Measurements from ENCODE around the gene ATRNL1. TPM values are rescaled to one million over a fixed set of nuclear protein-coding genes. Genes with fewer than 3 reads are reported as not detected.

The ATRNL1 gene
- total and polyA plus RNA-seq, 4 donors, result 0.40 to 26.9 (median 5.3) TPM

DNA sequence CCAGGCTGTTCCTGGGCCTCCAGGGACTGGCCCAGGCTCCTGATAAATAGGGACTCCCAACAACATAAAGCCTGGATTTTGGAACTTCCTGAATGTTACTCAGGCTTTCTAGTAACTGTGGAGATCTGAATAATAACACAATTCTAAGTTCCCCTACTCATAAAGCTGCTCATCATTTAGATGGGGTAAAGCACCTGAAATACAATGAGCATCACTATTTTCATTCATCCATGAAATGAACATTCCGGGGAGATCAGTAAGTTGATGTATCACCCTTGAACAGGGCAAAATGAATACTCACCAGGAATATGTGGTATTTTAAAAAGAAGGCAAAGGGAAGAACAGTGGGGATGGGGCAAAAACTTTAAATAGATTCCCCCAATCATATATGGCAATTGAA lies 48.3 kb upstream of the ATRNL1 start:
- no peak for DNase-seq (ENCODE audit: low spot score)
- no peak overlapping the region for H3K4me3 ChIP-seq (ENCODE audit: low read depth in 1 of 3, low read length in 3 of 3)
- no peaks in the 10 kb centered on the region for H3K36me3 ChIP-seq (ENCODE audit: control insufficient read depth in 4 of 4, insufficient read depth in 3 of 4, low read depth in 1 of 4, low read length in 3 of 4)
- 95% methylated on average over 1 of the region's 1 CpG for WGBS
- H3K9ac ChIP-seq (ENCODE audit: low read depth in 1 of 2, low read length in 2 of 2), result no peak overlapping the region
- H3K4me1 ChIP-seq (ENCODE audit: control insufficient read depth in 4 of 4, insufficient read depth in 4 of 4, low read length in 3 of 4), result no peaks in the 10 kb centered on the region
- no peaks in the 10 kb centered on the region for H3K9me3 ChIP-seq (ENCODE audit: control insufficient read depth in 4 of 4, low read length in 3 of 4)
- H3K27ac ChIP-seq (ENCODE audit: low read depth in 1 of 2, low read length in 2 of 2), result no peak overlapping the region
- TF ChIP-seq ATF3 (IDR thresholded peaks at IDR 0.05) (no peak), HNF4A (conservative IDR thresholded peaks at IDR 0.05) (no peak), YY1 (IDR thresholded peaks at IDR 0.05) (no peak), RXRA (IDR thresholded peaks at IDR 0.05) (no peak), FOXA2 (IDR thresholded peaks at IDR 0.05) (no peak), HNF4G (IDR thresholded peaks at IDR 0.05) (no peak), GABPA (IDR thresholded peaks at IDR 0.05 in 1 of 2, conservative IDR thresholded peaks at IDR 0.05 in 1 of 2) (no peak), EGR1 (IDR thresholded peaks at IDR 0.05; ENCODE audit: low read depth in 2 of 2) (no peak), SP1 (IDR thresholded peaks at IDR 0.05) (no peak), REST (IDR thresholded peaks at IDR 0.05) (no peak)
- TF ChIP-seq, protein P1, sequence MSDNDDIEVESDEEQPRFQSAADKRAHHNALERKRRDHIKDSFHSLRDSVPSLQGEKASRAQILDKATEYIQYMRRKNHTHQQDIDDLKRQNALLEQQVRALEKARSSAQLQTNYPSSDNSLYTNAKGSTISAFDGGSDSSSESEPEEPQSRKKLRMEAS (IDR thresholded peaks at IDR 0.05), result no peak
- no peaks in the 10 kb centered on the region for H3K27me3 ChIP-seq (ENCODE audit: control insufficient read depth in 4 of 4, insufficient read depth in 4 of 4, low read length in 3 of 4)

DNA sequence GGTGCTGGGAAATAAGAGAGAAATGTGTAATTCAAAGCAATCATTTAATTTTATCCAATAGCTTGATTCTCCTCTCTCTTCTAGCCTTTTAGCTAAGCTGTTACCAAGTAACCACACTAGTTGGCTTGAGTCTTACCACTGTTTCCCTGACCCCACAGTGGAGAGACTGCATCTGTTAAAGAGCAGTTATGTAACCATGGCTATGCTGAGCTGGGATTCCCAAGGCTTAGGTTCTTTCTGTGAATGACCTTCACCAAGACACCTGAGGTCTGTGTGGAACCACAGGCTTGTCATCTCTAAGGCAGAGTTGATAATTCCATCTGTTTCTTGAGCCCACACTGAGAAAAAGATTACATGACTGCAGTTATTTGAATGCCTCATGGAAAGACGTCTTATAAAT lies 47.7 kb upstream of the ATRNL1 start:
- no peak for DNase-seq (ENCODE audit: low spot score)
- no peak overlapping the region for H3K9ac ChIP-seq (ENCODE audit: low read depth in 1 of 2, low read length in 2 of 2)
- TF ChIP-seq HNF4A (conservative IDR thresholded peaks at IDR 0.05) (no peak), ATF3 (IDR thresholded peaks at IDR 0.05) (no peak), FOXA1 (IDR thresholded peaks at IDR 0.05) (no peak), SP1 (IDR thresholded peaks at IDR 0.05) (no peak), YY1 (IDR thresholded peaks at IDR 0.05) (no peak), HNF4G (IDR thresholded peaks at IDR 0.05) (no peak), RXRA (IDR thresholded peaks at IDR 0.05) (no peak), REST (IDR thresholded peaks at IDR 0.05) (no peak), JUND (IDR thresholded peaks at IDR 0.05) (no peak), RAD21 (IDR thresholded peaks at IDR 0.05) (no peak), FOXA2 (IDR thresholded peaks at IDR 0.05) (no peak), NR2F2 (IDR thresholded peaks at IDR 0.05) (no peak), TAF1 (conservative IDR thresholded peaks at IDR 0.05) (no peak), GABPA (IDR thresholded peaks at IDR 0.05 in 1 of 2, conservative IDR thresholded peaks at IDR 0.05 in 1 of 2) (no peak)
- TF ChIP-seq, protein P2, sequence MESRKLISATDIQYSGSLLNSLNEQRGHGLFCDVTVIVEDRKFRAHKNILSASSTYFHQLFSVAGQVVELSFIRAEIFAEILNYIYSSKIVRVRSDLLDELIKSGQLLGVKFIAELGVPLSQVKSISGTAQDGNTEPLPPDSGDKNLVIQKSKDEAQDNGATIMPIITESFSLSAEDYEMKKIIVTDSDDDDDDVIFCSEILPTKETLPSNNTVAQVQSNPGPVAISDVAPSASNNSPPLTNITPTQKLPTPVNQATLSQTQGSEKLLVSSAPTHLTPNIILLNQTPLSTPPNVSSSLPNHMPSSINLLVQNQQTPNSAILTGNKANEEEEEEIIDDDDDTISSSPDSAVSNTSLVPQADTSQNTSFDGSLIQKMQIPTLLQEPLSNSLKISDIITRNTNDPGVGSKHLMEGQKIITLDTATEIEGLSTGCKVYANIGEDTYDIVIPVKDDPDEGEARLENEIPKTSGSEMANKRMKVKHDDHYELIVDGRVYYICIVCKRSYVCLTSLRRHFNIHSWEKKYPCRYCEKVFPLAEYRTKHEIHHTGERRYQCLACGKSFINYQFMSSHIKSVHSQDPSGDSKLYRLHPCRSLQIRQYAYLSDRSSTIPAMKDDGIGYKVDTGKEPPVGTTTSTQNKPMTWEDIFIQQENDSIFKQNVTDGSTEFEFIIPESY (IDR thresholded peaks at IDR 0.05), result no peak
- TF ChIP-seq, protein P1 (IDR thresholded peaks at IDR 0.05), result no peak
- H3K4me3 ChIP-seq (ENCODE audit: low read depth in 1 of 3, low read length in 3 of 3), result no peak overlapping the region
- H3K27ac ChIP-seq (ENCODE audit: low read depth in 1 of 2, low read length in 2 of 2), result no peak overlapping the region
- WGBS, result 83% methylated on average over 1 of the region's 1 CpG
- no peaks in the 10 kb centered on the region for H3K4me1 ChIP-seq (ENCODE audit: control insufficient read depth in 4 of 4, insufficient read depth in 4 of 4, low read length in 3 of 4)
- no peaks in the 10 kb centered on the region for H3K27me3 ChIP-seq (ENCODE audit: control insufficient read depth in 4 of 4, insufficient read depth in 4 of 4, low read length in 3 of 4)
- H3K36me3 ChIP-seq (ENCODE audit: control insufficient read depth in 4 of 4, insufficient read depth in 3 of 4, low read depth in 1 of 4, low read length in 3 of 4), result no peaks in the 10 kb centered on the region
- no peaks in the 10 kb centered on the region for H3K9me3 ChIP-seq (ENCODE audit: control insufficient read depth in 4 of 4, low read length in 3 of 4)

All from liver (tissue), 9 donors.